GM12878 (cell line): ENCODE results near the gene CNRIP1. TPM values are rescaled to one million over a fixed set of nuclear protein-coding genes. Genes with fewer than 3 reads are reported as not detected.
A peak's percentile ranks its signal among the peaks of the same experiment; 100 is the strongest.

ENCODE experiments used
- ATAC-seq: fragments of 200-7000 bp; cut with Tn5 transposase; 3 replicates; pipeline ENCODE4 v1.9.1; 2020; ENCODE audit warnings: mild to moderate bottlenecking, moderate library complexity
- BruUV-seq: library from RNA; stranded (reverse); fragments of 400-500 nt; replicated peaks from 2 replicates; lab custom pipeline; 2021; lab: Mats Ljungman, UMichigan
- CTCF ChIA-PET: fragments of 300-600 bp; sonication (Branson Sonifier 250); formaldehyde crosslinking; extraction: SDS; loops from one replicate; lab custom pipeline; 2021; ENCODE audit warnings: inconsistent platforms; lab: Yijun Ruan, JAX
- POLR2A ChIA-PET: fragments of 350-600 bp; formaldehyde crosslinking; extraction: SDS; loops from one replicate; lab custom pipeline; 2021; ENCODE audit warnings: inconsistent platforms; lab: Charles Lee
- RAD21 ChIA-PET: fragments of 300-600 bp; sonication (Branson Sonifier 250); formaldehyde crosslinking; loops from one replicate; lab custom pipeline; 2023; ENCODE audit warnings: antibody characterized with exemption; ENCODE audit not compliant: unreplicated experiment; lab: Charles Lee
- SMC1A ChIA-PET: fragments of 300-600 bp; sonication (Branson Sonifier 250); formaldehyde crosslinking; loops from one replicate; lab custom pipeline; 2023; ENCODE audit not compliant: unreplicated experiment, uncharacterized antibody; lab: Charles Lee
- DNase-seq: peaks from one replicate; pipeline ENCODE4 v3.0.0-alpha.2; 2011; ENCODE audit warnings: low read depth, low spot score
- FAIRE-seq: peaks from 3 replicates; lab custom pipeline; 2011; peaks lifted over from hg19 to GRCh38; lab: Jason Lieb, UNC
- H2AFZ ChIP-seq: 2 replicates; pipeline ENCODE4 v1.6.0; 2011; ENCODE audit warnings: low read depth, low read length, control low read depth; ENCODE audit not compliant: control insufficient read depth
- H3K27ac ChIP-seq: 2 replicates; pipeline ENCODE4 v1.5.1; 2011; ENCODE audit warnings: control low read depth; ENCODE audit not compliant: control insufficient read depth, insufficient read depth
- H3K27me3 ChIP-seq, 2 experiments: replicated peaks in 1 of 2; 2 replicates each; pipeline versions ENCODE4 v1.6.0 to v1.6.1; 2011; ENCODE audit warnings: low read length in 1 of 2; ENCODE audit not compliant: control insufficient read depth in 2 of 2, insufficient read depth in 2 of 2
- H3K36me3 ChIP-seq, 2 experiments: 2 replicates each; pipeline ENCODE4 v1.5.1; 2011; ENCODE audit warnings: low read length in 1 of 2; ENCODE audit not compliant: control insufficient read depth in 2 of 2, insufficient read depth in 2 of 2
- H3K4me1 ChIP-seq: 2 replicates; pipeline ENCODE4 v1.6.1; 2011; ENCODE audit warnings: mild to moderate bottlenecking, low read length, moderate library complexity, mixed read lengths; ENCODE audit not compliant: control insufficient read depth, insufficient read depth
- H3K4me2 ChIP-seq: 2 replicates; pipeline ENCODE4 v1.6.0; 2011; ENCODE audit warnings: control low read depth; ENCODE audit not compliant: control insufficient read depth, insufficient read depth
- H3K4me3 ChIP-seq: fragments of 200-600 bp; sonication (generic); 2 replicates; pipeline ENCODE4 v1.5.1; 2016
- H3K79me2 ChIP-seq: 2 replicates; pipeline ENCODE4 v1.6.0; 2011; ENCODE audit warnings: low read length; ENCODE audit not compliant: control insufficient read depth, insufficient read depth
- H3K9ac ChIP-seq: 2 replicates; pipeline ENCODE4 v1.8.0; 2011; ENCODE audit warnings: low read length, control low read depth, mixed read lengths; ENCODE audit not compliant: control insufficient read depth, insufficient read depth
- H3K9me3 ChIP-seq: replicated peaks from 3 replicates; pipeline ENCODE4 v1.5.1; 2011; ENCODE audit warnings: mild to moderate bottlenecking, low read length; ENCODE audit not compliant: control insufficient read depth, insufficient read depth
- H4K20me1 ChIP-seq: 2 replicates; pipeline ENCODE4 v1.6.0; 2011; ENCODE audit not compliant: control insufficient read depth, insufficient read depth
- BCL11A ChIP-seq: IDR thresholded peaks from 2 replicates; pipeline ENCODE4 v1.6.1; 2011; ENCODE audit warnings: low read depth, low read length
- CBFB ChIP-seq: IDR thresholded peaks from 2 replicates; pipeline ENCODE4 v1.6.1; 2016; ENCODE audit warnings: antibody characterized with exemption, low read depth
- EGR1 ChIP-seq, 2 experiments: IDR thresholded peaks; 1 replicate in 1 of 2; 2 replicates in 1 of 2; pipeline ENCODE4 v1.6.1; 2011 to 2012; ENCODE audit warnings: low read depth in 2 of 2, low read length in 2 of 2, borderline replicate concordance in 1 of 2, mild to moderate bottlenecking in 1 of 2, moderate library complexity in 1 of 2
- ETV6 ChIP-seq, 2 experiments: fragments of 450-650 bp in 1 of 2; IDR thresholded peaks in 1 of 2; conservative IDR thresholded peaks in 1 of 2; 2 replicates each; pipeline ENCODE4 v1.6.1; 2014; ENCODE audit warnings: antibody characterized with exemption in 1 of 2, borderline replicate concordance in 1 of 2, low read depth in 1 of 2, mild to moderate bottlenecking in 1 of 2, moderate library complexity in 1 of 2
- FOXM1 ChIP-seq: IDR thresholded peaks from 2 replicates; pipeline ENCODE4 v1.6.1; 2012; ENCODE audit warnings: low read depth, mild to moderate bottlenecking, inconsistent platforms, low read length, moderate library complexity
- HDAC6 ChIP-seq: fragments of 200-600 bp; sonication (generic); IDR thresholded peaks from one replicate; pipeline ENCODE4 v1.8.0; 2017; ENCODE audit warnings: antibody characterized with exemption; ENCODE audit not compliant: unreplicated experiment
- KDM1A ChIP-seq: fragments of 200-600 bp; sonication (generic); IDR thresholded peaks from 2 replicates; pipeline ENCODE4 v1.6.1; 2016; ENCODE audit warnings: borderline replicate concordance
- NRF1 ChIP-seq: conservative IDR thresholded peaks from 2 replicates; pipeline ENCODE4 v1.6.1; 2011; ENCODE audit warnings: mild to moderate bottlenecking, low read depth, low read length, improper control_type of control experiment
- RAD21 ChIP-seq: IDR thresholded peaks from 2 replicates; pipeline ENCODE4 v1.6.1; 2011; ENCODE audit warnings: mild to moderate bottlenecking, low read depth, low read length, moderate library complexity; ENCODE audit not compliant: insufficient read depth
- SMAD5 ChIP-seq: IDR thresholded peaks from 2 replicates; pipeline ENCODE4 v1.6.1; 2016; ENCODE audit warnings: antibody characterized with exemption, low read depth
- ZNF217 ChIP-seq: fragments of 450-650 bp; IDR thresholded peaks from 2 replicates; pipeline ENCODE4 v1.6.1; 2017; ENCODE audit warnings: antibody characterized with exemption, mild to moderate bottlenecking
- ZNF274 ChIP-seq: IDR thresholded peaks from one replicate; pipeline ENCODE4 v1.8.0; 2011; ENCODE audit not compliant: insufficient read length, insufficient read depth
- WGBS: methylation state at CpG from one replicate; pipeline ENCODE4 v1.1.6; 2016; ENCODE audit warnings: low lambda C conversion rate; ENCODE audit not compliant: insufficient replicate concordance, insufficient coverage; ENCODE audit errors: missing lambda C conversion rate; 5-methylcytosine and 5-hydroxymethylcytosine counted together
- in situ Hi-C: fragments of 300-500 bp; cut with MboI; formaldehyde crosslinking; loops from 9 replicates; pipeline ENCODE4 v1.14.3; 2018; ENCODE audit warnings: mixed read lengths
- intact Hi-C: fragments of 100-400 bp; cut with micrococcal nuclease; formaldehyde crosslinking; loops from one replicate; pipeline ENCODE4 v1.14.2; 2022; ENCODE audit not compliant: unreplicated experiment
- polyA plus RNA-seq, 11 experiments: library from polyadenylated mRNA; depleted of rRNA in 4 of 11; unstranded in 6 of 11; stranded (reverse) in 5 of 11; fragments of >200 nt; fragmentation: Nextera tagmentation in 4 of 11; fragmentation: Illumina TruSeq in 1 of 11; extraction: Ambion mirVana in 4 of 11; extraction: Trizol in 1 of 11; gene quantifications; 1 replicate in 1 of 11; 2 replicates in 10 of 11; pipeline versions ENCODE4 v1.2.1 to v1.2.3, GENCODE V29; 2011 to 2016; ENCODE audit warnings: inconsistent platforms in 2 of 11, missing spikeins in 2 of 11, low read depth in 1 of 11
- total RNA-seq, 4 experiments: library from RNA; depleted of rRNA in 3 of 4; stranded (reverse); fragments of >200 nt in 3 of 4; fragmentation: Illumina TruSeq in 1 of 4; extraction: Trizol in 1 of 4; gene quantifications; 2 replicates each; pipeline versions ENCODE4 v1.2.1 to v1.2.3, GENCODE V29; 2013 to 2021
- TF ChIP-seq, protein P1 (sequence below): IDR thresholded peaks from 2 replicates; pipeline ENCODE4 v1.6.1; 2011; ENCODE audit warnings: low read depth, mild to moderate bottlenecking, low read length, moderate library complexity, borderline replicate concordance; ENCODE audit errors: extremely low read depth
- TF ChIP-seq, protein P2 (sequence below): fragments of 450-650 bp; formaldehyde crosslinking; IDR thresholded peaks from 2 replicates; pipeline ENCODE4 v1.4.0; 2020; ENCODE audit warnings: mild to moderate bottlenecking, moderate library complexity
- TF ChIP-seq, protein P3 (sequence below): fragments of 450-650 bp; IDR thresholded peaks from 2 replicates; pipeline ENCODE4 v1.6.1; 2017; ENCODE audit warnings: antibody characterized with exemption, mild to moderate bottlenecking, moderate library complexity
- TF ChIP-seq, protein P4 (sequence below): IDR thresholded peaks from 2 replicates; pipeline ENCODE4 v1.6.1; 2012; ENCODE audit warnings: low read length, inconsistent platforms

The CNRIP1 gene
- total and polyA plus RNA-seq, 10 of the 15 experiments (the other 5 are each of a cell fraction or from before 2014, with no cell fraction given), result not detected

DNA sequence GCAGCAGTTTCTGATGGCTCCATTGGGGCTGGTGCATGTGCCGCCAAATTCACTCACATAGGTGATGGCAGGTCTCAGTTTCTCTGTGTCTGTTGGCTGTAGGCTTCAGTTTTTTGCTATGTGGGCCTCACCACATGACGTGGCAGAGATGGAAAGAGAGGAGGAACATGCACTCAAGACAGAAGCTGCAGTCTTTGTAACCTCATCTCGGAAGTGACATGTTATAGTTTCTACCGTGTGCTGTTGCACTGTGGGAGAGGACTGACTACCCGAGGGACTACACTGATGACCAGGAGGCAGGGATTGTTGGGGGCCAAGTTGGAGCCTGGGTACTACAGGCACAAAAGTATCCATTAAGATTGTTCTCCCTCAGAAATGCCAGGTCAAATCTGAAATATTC, 9.2 kb upstream of the CNRIP1 start:
- Histone ChIP-seq H2AFZ (no peak overlapping the region), H3K4me2 (no peak overlapping the region), H3K36me3 (no peaks in the 10 kb centered on the region), H3K9ac (no peak overlapping the region), H3K9me3 (no peaks in the 10 kb centered on the region), H3K4me3 (no peak overlapping the region), H3K27me3 (no peaks in the 10 kb centered on the region), H4K20me1 (no peaks in the 10 kb centered on the region), H3K27ac (no peak overlapping the region), H3K4me1 (no peaks in the 10 kb centered on the region), H3K79me2 (no peaks in the 10 kb centered on the region)
- ChIA-PET CTCF (no interaction called here), SMC1A (interaction anchor here (0.5 kb wide), 1 partner anchor 107 kb away, joined by 3 read pairs; no protein-coding TSS in a partner anchor), POLR2A (no interaction called here), RAD21 (interaction anchor here (0.8 kb wide), 1 partner anchor 37 kb away, joined by 3 read pairs; no protein-coding TSS in a partner anchor)
- WGBS, result 19% methylated on average over 5 of the region's 5 CpGs
- in situ Hi-C loops, result no loop called here
- no peak for FAIRE-seq
- no peak for DNase-seq
- no TSS peak for BruUV-seq
- peak; percentile 54 for ATAC-seq
- intact Hi-C loops, result no loop called here
- no peak for TF ChIP-seq FOXM1
- TF ChIP-seq EGR1 (IDR thresholded peaks at IDR 0.05; ENCODE audit: borderline replicate concordance in 1 of 2, low read depth in 2 of 2, low read length in 2 of 2), result no peak
- no peak for TF ChIP-seq CBFB
- no peak for TF ChIP-seq SMAD5
- no peak for TF ChIP-seq HDAC6
- no peak for TF ChIP-seq ETV6 (conservative IDR thresholded peaks at IDR 0.05 in 1 of 2, IDR thresholded peaks at IDR 0.05 in 1 of 2; ENCODE audit: borderline replicate concordance in 1 of 2, low read depth in 1 of 2)
- TF ChIP-seq, protein P1, sequence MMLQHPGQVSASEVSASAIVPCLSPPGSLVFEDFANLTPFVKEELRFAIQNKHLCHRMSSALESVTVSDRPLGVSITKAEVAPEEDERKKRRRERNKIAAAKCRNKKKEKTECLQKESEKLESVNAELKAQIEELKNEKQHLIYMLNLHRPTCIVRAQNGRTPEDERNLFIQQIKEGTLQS, result no peak
- TF ChIP-seq ZNF217, result no peak
- no peak for TF ChIP-seq ZNF274
- TF ChIP-seq, protein P2, sequence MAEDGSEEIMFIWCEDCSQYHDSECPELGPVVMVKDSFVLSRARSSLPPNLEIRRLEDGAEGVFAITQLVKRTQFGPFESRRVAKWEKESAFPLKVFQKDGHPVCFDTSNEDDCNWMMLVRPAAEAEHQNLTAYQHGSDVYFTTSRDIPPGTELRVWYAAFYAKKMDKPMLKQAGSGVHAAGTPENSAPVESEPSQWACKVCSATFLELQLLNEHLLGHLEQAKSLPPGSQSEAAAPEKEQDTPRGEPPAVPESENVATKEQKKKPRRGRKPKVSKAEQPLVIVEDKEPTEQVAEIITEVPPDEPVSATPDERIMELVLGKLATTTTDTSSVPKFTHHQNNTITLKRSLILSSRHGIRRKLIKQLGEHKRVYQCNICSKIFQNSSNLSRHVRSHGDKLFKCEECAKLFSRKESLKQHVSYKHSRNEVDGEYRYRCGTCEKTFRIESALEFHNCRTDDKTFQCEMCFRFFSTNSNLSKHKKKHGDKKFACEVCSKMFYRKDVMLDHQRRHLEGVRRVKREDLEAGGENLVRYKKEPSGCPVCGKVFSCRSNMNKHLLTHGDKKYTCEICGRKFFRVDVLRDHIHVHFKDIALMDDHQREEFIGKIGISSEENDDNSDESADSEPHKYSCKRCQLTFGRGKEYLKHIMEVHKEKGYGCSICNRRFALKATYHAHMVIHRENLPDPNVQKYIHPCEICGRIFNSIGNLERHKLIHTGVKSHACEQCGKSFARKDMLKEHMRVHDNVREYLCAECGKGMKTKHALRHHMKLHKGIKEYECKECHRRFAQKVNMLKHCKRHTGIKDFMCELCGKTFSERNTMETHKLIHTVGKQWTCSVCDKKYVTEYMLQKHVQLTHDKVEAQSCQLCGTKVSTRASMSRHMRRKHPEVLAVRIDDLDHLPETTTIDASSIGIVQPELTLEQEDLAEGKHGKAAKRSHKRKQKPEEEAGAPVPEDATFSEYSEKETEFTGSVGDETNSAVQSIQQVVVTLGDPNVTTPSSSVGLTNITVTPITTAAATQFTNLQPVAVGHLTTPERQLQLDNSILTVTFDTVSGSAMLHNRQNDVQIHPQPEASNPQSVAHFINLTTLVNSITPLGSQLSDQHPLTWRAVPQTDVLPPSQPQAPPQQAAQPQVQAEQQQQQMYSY (CRISPR knock-in tag), result no peak
- TF ChIP-seq KDM1A, result no peak
- TF ChIP-seq BCL11A, result no peak
- TF ChIP-seq, protein P3, sequence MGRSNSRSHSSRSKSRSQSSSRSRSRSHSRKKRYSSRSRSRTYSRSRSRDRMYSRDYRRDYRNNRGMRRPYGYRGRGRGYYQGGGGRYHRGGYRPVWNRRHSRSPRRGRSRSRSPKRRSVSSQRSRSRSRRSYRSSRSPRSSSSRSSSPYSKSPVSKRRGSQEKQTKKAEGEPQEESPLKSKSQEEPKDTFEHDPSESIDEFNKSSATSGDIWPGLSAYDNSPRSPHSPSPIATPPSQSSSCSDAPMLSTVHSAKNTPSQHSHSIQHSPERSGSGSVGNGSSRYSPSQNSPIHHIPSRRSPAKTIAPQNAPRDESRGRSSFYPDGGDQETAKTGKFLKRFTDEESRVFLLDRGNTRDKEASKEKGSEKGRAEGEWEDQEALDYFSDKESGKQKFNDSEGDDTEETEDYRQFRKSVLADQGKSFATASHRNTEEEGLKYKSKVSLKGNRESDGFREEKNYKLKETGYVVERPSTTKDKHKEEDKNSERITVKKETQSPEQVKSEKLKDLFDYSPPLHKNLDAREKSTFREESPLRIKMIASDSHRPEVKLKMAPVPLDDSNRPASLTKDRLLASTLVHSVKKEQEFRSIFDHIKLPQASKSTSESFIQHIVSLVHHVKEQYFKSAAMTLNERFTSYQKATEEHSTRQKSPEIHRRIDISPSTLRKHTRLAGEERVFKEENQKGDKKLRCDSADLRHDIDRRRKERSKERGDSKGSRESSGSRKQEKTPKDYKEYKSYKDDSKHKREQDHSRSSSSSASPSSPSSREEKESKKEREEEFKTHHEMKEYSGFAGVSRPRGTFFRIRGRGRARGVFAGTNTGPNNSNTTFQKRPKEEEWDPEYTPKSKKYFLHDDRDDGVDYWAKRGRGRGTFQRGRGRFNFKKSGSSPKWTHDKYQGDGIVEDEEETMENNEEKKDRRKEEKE, result no peak
- TF ChIP-seq NRF1, result no peak
- no peak for TF ChIP-seq RAD21
- TF ChIP-seq, protein P4, sequence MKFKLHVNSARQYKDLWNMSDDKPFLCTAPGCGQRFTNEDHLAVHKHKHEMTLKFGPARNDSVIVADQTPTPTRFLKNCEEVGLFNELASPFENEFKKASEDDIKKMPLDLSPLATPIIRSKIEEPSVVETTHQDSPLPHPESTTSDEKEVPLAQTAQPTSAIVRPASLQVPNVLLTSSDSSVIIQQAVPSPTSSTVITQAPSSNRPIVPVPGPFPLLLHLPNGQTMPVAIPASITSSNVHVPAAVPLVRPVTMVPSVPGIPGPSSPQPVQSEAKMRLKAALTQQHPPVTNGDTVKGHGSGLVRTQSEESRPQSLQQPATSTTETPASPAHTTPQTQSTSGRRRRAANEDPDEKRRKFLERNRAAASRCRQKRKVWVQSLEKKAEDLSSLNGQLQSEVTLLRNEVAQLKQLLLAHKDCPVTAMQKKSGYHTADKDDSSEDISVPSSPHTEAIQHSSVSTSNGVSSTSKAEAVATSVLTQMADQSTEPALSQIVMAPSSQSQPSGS, result no peak
